ENCODE data around the gene HAPLN1. TPM values are rescaled to one million over a fixed set of nuclear protein-coding genes. Genes with fewer than 3 reads are reported as not detected.

Gene HAPLN1
- total and polyA plus RNA-seq, 2 donors: 0.14 to 0.18 TPM

Other genes starting within 250 kb of the HAPLN1 start
- 15.0 TPM for gene VCAN, start 249.1 kb downstream of the HAPLN1 start, total RNA-seq
- gene VCAN, start 249.1 kb downstream of the HAPLN1 start, polyA plus RNA-seq: 7.0 TPM

All from thymus (tissue), 2 donors.